GM12873 (cell line): ENCODE results near the gene SPOCD1.

Experiments used
- TF ChIP-seq, protein P1 (sequence below): IDR thresholded peaks from 2 replicates; pipeline ENCODE4 v1.5.1; 2012; ENCODE audit warnings: low read depth, mild to moderate bottlenecking, moderate library complexity, low read length, control low read depth; ENCODE audit not compliant: insufficient read depth; ENCODE audit errors: missing control alignments

Gene SPOCD1

DNA sequence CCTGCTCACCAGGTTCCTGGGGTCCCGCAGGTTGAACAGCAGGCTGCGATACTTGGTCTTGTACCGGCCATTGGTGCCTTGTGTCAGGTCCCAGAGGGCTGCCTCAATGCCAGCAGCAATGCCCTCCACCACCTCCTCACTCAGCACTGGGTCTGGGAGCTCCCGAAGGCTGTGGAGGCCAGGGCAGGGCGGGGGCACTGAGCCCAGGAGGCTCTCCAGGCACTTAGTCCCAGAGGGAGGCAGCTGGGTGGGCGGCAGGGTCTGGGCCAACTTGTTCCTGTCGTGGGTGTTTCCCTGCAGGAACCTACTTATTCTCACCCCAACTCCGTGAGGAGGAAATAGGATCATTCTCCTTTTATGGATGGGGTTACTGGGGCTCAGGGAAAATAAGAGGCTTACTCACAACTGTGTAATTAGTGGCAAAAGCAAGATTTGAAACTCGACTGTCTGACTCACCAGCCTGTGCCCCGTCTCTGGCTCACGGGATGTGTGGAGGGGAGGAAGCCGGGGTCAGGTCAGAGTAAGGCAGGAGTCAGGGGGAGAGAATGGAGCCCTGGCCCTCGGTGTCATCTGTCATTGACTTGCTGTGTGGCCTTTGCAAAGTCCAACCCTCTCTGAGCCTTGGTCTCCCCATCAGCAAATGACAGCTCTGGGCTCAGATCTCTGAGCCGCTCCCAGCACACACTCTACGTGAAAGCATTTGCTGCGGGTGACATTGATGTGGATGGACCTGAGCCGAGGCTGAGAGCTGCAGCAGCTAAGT, 17.2 kb downstream of the SPOCD1 start:
- TF ChIP-seq, protein P1, sequence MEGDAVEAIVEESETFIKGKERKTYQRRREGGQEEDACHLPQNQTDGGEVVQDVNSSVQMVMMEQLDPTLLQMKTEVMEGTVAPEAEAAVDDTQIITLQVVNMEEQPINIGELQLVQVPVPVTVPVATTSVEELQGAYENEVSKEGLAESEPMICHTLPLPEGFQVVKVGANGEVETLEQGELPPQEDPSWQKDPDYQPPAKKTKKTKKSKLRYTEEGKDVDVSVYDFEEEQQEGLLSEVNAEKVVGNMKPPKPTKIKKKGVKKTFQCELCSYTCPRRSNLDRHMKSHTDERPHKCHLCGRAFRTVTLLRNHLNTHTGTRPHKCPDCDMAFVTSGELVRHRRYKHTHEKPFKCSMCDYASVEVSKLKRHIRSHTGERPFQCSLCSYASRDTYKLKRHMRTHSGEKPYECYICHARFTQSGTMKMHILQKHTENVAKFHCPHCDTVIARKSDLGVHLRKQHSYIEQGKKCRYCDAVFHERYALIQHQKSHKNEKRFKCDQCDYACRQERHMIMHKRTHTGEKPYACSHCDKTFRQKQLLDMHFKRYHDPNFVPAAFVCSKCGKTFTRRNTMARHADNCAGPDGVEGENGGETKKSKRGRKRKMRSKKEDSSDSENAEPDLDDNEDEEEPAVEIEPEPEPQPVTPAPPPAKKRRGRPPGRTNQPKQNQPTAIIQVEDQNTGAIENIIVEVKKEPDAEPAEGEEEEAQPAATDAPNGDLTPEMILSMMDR: no peak

- TF ChIP-seq, protein P1: no peak
Measured at GRCh38 chr1:31798086-31798432, 17.8 kb downstream of the SPOCD1 start.

- TF ChIP-seq, protein P1: no peak
Measured at GRCh38 chr1:31797216-31797615, 18.6 kb downstream of the SPOCD1 start.

GRCh38 chr1:31796707-31797106, 19.1 kb downstream of the SPOCD1 start:
- TF ChIP-seq, protein P1: no peak

DNA sequence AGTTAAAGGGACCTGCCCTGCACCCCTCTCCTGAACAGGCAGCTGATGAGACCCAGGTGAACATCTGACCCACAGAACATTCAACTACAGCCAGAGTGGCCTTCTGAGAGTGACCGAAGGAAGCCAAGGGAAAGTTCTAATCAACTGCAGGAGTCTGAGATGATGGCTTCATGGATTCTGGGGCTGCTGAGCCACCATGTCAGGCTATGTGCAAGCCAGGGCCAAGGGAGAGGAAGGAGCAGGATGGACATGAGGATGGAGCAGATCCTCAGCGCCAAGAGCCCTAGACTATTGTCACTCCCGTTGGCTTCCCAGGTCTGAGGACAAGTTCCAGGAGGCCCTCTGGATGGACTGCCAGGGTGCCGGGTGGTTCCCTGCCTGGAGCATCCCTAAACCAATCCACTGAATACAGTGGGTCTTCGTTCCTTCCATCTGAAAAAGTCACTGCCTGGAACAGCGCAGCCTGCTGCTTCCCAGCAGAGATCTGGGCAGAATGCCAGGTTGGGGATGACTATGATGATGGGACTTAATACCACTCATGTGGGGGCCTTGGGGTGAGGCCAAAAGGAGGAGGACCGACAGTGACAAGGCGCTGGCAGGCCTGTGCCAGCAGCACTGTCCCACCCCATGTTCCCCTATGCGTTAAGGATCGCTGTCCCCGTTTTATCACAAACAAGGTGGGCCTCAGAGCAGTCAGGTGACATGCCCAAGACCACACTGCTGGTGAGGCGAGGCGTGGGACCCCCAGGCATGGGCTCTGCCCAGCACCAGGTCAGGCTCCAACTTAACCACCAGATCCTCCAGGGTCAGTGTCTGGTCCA, 19.8 kb downstream of the SPOCD1 start:
- TF ChIP-seq, protein P1: no peak

DNA sequence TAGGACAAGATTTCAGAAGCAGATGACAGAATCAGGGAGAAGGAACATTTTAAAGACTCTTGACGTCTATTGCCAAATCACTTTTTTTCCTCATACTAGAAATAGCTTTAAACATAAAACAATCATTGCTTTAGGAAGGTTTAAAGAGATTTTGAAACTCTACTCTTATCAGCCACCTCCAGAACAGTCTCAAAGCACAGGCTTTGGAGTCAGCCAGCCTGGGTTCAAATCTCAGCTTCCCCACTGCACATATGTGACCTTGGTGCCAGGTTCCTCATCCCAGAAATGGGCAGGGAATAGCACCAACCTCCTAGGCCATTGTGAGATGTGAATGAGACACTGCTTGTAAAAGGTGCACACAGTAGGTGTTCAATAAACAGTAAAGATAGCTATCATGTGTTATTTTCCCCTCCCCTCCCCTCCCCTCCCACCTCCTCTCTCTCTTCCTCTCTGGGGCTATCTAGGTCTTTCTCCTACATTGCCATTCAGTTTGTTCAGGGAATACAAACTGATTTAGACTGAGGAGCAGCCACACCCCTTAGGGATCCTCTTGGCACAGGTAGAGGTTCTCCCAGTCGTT, 20.6 kb downstream of the SPOCD1 start:
- TF ChIP-seq, protein P1: no peak

DNA sequence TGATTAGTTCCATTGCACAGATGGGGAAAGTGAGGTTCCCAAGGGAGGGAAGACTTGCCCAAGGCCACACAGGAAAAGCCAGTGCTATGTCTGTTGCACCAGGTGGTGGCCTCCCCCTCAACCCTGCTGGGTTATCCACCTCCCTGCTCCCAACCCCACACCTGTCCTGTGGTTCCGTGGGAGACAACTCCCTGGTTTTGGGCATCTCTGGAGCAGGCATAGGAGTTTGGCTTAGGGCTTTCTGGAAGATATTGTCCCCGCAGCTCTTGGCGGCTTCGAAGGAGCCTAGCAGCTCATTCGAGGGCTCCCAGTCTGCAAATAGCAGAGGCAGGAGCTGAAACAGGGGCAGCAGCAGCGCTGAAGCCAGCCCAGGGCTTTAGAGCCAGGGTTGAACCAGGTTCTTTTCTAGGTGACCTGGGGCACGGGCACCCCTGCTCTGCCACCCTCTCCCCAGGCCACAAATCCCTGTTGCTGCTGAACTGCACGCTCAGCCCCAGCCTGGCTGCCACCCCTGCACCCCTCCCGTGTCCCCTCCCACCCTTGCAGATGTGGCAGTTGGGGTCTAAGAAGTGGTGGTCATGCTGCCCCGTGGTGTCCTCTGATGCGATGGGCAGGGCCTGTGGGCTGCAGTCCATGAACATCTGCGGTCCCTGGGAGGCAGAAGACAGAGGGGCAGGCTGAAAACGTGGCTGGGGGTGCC, 22.1 kb downstream of the SPOCD1 start:
- TF ChIP-seq, protein P1: no peak
